ENCODE results near the gene LRRC26.
"Not testable (repeated sequence)": the region's sequence is repeated elsewhere in the genome, so short reads cannot be mapped to it uniquely, and the experiment has no call there.

The LRRC26 gene

GRCh38 chr9:137149363-137149762 is 20.5 kb downstream of the LRRC26 start:
- no peak for DNase-seq

- DNase-seq = no peak
Measured at GRCh38 chr9:137148661-137149060, 21.2 kb downstream of the LRRC26 start.

- DNase-seq = no peak
Measured at GRCh38 chr9:137148242-137148641, 21.6 kb downstream of the LRRC26 start.

GRCh38 chr9:137147793-137148160 is 22.1 kb downstream of the LRRC26 start:
- no peak for DNase-seq

DNA sequence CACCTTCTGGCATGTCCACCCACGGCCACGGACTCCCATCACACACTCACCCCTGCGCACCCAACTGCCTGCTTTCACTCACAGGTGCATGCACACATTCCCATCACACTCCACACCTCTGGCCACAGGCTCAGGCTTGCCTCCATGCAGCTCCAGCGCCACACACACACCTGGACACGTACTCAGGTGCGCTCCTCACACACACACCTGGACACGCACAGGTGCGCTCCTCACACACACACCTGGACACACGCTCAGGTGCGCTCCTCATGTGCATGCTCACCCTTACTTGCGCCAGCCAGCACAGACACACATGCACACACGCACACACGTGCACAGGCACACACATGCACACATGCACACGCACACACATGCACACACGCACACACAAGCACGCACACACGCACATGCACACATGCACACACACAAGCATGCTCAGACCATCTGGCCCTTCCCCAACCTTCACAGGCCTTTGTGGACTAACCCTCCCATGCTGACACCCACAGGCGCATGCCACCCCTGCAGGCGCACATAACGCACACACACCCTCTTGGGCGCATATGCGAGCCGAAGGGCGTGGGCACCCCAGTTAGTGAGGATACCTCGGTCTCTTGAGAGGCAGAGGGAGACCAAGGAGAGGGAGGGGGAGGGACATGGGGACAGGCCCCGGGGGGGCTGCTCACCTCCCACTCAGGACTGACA is 22.6 kb downstream of the LRRC26 start:
- no peak for DNase-seq

GRCh38 chr9:137146527-137146918 is 23.3 kb downstream of the LRRC26 start:
- no peak for DNase-seq

GRCh38 chr9:137145731-137146526 is 23.9 kb downstream of the LRRC26 start:
- DNase-seq = no peak

DNA sequence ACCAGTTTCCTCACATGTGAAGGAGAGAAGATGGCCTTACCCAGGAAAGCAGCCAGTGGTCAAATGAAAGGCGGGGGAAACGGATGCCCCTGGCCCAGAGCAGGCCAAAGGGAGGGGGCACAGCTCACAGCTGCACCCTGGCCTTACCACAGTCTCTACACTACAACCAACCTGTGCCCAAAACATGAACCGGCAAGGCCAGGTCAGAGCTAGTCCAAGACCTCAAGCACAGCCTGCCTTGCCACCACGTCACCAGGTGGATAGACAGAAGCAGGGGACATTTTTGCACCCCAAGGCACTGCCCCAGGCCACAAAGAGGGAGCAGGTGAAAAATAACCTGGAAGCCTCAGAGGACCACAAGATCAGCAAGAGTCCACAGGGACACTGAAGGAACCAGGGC is 26.4 kb downstream of the LRRC26 start:
- DNase-seq = no peak

DNA sequence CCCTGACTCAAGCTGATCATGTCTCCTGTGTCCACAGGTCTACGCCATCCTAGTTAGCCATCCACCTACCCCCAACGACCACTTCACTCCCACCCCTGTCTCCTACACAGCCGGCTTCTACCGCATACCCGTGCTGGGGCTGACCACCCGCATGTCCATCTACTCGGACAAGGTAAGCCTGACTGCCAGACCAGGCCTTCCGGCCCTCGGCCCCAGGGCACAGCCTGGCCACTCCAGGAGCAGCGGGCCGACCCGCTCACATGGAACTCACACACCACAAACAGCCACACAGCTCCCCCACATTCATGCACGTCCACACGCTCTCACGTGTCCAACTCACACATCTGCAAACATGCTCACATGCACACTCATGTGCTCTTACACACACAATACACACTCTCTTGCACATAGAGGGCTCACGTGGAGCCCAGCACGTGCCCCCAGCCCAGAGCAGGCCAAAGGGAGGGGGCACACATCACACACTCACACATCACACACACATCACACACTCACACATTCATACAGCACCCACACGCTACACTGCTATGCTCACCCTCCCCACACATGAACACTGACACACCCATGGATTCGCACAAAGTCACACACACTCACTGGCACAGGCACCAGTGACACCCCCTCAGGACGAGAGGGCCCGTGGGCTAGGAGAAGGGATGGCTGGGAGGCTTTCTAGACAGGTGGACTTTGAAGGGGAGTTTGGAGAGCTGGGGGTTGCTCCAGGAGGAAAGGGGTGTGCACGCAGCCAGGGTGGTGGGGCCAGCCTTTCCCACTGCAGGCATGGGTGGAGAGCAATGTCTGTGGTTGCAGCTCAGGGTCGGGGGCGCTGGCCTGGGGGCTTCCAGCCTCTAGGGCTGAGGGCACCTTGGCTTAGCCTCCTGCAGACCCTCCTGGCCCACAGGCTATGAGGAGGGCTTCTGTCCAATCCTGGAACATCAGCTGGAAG is 27.6 kb downstream of the LRRC26 start:
- no peak for DNase-seq

- DNase-seq = no peak
Measured at GRCh38 chr9:137141050-137141810, 28.6 kb downstream of the LRRC26 start.

DNA sequence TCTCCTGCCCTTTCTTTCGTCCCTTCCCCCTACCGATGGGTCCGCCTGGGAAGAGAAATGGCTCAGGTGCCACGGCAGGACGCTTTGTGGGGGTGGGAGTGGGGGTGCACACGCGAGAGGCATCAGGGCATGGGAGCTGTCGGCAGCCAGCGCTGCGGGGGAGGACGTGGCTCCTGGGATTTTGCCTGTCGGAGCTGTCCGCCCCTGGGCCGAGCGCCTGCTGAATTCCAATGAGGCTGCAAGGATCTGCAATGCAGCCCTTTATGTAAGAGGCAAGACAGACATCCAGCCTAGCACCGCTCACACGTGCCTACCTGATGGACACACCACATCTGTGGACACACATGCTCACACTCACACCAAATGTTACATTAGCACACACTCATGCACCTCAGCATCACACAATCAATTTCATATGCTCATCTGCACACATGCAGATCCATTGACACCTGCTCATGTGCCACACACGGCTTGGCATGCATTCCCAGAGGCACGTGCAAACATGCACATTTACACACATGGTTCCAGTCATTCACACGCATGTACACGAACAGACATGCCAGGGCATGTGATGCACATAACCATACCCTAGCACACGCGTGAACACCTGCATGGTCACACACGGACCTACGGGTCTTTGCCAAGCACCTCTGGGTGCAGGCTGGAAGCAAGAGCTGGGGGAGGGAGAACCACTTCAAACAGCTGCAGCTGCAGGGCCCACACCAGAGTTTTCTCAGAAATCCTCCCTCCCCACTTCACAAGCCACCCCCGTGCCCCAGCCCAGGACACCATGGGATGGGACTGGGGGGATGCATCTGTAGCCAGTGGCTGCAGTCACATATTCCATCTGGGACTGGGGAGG is 29.5 kb downstream of the LRRC26 start:
- DNase-seq = no peak

- no peak for DNase-seq
Measured at GRCh38 chr9:137139468-137140150, 30.2 kb downstream of the LRRC26 start.

- no peak for DNase-seq
Measured at GRCh38 chr9:137138722-137139467, 31.0 kb downstream of the LRRC26 start, which contains the start of gene GRIN1. TSS of gene GRIN1 (plus strand) at chr9:137139154. CDS start at chr9:137139487, 333 bp downstream.

DNA sequence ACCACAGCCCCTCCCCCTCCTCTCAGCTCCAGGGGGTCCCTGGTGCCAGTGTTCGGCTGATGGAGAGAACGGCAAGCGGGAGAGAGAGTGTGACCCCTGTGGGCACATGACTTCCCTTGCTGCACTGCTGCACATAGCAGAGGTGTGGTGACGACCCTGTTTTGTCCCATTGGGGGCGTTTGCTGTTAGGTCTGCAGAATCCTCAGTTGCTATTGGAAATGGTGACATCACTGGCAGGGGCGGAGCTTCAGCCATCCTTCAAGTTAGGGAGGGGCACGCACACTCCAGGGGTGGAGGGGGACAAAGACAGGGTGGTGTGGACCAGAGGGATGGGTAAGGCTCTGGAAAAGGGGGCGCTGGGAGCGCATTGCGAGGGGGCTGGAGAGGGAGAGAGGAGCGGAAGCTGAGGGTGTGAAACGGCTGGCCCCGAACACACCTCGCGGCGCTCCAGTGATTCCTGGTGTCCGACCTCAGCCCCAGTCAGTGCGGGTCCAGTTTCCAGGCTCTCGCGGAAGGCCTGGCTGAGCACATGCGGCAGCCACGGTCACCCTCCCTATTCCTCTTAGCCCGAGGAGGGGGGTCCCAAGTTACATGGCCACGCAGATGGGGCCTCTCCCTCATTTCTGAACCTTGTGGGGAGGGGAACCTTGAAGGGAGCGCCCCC is 31.7 kb downstream of the LRRC26 start:
- no peak for DNase-seq

DNA sequence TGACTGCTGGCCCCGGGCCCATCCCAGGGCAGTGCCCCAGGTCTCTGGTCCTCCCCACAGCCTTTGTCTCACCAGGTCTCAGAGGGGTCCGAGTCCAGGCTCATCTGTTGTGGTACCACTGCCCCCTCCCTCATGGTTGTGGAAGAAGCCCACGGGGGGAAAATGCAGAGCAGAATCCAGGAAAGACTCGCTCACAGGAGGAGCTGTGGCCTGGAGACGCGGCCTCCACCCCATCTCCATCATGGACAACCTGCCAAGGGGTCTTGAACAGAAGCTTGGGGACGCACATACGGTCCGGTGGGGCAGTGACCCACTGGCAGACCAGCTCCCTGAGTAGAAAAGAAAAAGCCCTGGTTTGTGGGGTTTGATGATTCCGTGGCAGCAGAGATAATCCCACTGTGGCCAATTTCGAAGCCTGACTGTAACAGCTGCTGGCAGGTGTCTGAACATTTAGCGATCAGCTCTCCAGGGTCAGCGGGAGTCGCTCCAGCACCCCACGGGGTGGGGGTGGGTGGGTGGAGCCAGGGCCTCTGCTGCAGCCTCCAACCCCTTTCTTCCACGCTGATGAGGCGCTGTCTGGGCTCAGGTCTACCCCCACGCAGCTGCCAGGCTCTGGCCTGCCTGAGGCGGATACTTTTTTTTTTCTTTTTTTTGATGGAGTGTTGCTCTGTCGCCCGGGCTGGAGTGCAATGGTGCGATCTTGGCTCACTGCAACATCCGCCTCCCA is 32.8 kb downstream of the LRRC26 start:
- no peak for DNase-seq

GRCh38 chr9:137136261-137136880 is 33.5 kb downstream of the LRRC26 start:
- DNase-seq = no peak

GRCh38 chr9:137135154-137135553 is 34.7 kb downstream of the LRRC26 start:
- not testable (repeated sequence) for DNase-seq

GRCh38 chr9:137134191-137134590 is 35.7 kb downstream of the LRRC26 start:
- no peak for DNase-seq
